Fibroblast of pulmonary artery (primary cell): ENCODE results near the gene ESPN.

Experiments used
- DNase-seq: peaks from one replicate; pipeline ENCODE4 v3.0.0-alpha.2; 2010; ENCODE audit warnings: low read depth
- H3K4me3 ChIP-seq: replicated peaks from 2 replicates; pipeline ENCODE4 v1.5.1; 2011; ENCODE audit warnings: low read depth, mild to moderate bottlenecking, control low read depth, low read length, moderate library complexity
- CTCF ChIP-seq: IDR thresholded peaks from 2 replicates; pipeline ENCODE4 v1.5.1; 2011; ENCODE audit warnings: mild to moderate bottlenecking, control low read depth, low read length, inconsistent platforms; ENCODE audit errors: missing control alignments

Gene ESPN

GRCh38 chr1:6481820-6482219, 57.2 kb downstream of the ESPN start:
- H3K4me3 ChIP-seq, result no peak overlapping the region
- no peak for DNase-seq
- TF ChIP-seq CTCF, result no peak

- no peak for DNase-seq
- H3K4me3 ChIP-seq, result no peak overlapping the region
- no peak for TF ChIP-seq CTCF
Observed at GRCh38 chr1:6483017-6483760, 58.6 kb downstream of the ESPN start.

GRCh38 chr1:6483761-6484117, 59.2 kb downstream of the ESPN start:
- TF ChIP-seq CTCF, result no peak
- no peak overlapping the region for H3K4me3 ChIP-seq
- no peak for DNase-seq

DNA sequence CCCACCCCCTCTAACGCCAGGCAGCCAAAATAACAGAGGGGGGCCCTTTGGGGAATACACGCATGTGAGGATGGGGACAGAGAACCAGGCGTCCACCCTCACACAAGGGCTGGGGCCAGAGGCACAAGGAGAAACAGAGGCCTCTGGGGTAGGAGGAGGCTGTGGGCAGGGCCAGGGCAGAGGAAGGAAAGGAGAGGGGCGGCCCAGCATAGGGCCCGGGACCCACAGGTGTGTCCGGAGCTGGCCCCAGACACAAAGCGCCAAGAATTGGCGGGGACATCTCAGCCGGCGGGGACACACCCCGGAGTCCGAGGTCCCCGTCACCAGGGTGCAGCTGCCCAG, 60.2 kb downstream of the ESPN start:
- no peak for DNase-seq
- H3K4me3 ChIP-seq, result peak overlapping the region; percentile 62
- no peak for TF ChIP-seq CTCF

DNA sequence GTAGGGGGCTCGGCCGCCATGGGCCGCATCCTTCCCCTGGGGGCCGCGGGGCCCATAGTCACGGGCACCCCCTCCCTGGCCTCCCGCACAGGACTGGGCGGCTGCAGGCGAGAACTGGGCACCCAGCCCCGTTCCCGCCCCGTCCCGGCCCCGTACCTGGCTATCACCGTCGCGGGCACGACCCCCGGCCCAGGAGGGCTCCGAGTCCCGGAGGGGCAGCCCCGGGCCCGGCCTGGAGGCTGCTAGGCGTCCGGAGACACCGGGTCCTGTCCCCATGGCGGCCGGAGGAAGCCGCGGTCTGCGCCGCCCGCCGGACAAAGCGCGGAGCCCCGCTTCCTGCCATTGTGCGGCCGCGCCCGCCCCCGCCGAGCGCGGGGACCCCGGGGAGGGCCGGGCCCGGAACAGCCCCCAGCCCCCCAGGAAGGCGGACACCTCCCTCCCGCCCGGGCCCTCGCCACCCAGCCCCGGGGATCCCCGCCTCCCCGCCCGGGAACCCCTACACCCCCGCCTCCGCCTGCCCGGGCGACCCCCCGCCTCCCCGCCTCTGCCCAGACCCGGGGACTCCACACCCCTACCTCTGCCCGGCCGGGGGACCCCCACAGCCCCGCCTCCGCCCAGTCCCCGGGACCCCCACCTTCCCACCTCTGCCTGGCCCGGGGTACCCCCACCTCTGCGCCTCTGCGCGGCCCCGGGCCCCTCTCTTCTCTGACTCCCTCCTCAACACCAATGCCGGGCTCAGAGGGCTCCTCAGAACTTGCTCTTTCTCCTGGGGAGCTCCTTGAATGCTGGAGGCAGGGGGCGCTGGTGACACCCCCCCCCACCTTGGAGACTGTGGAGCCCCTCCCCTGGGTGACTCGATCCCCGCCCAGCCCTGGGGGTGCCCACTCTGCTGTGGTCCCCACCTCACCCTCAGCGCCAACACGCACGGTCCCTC, 60.9 kb downstream of the ESPN start:
- no peak for DNase-seq
- no peak for TF ChIP-seq CTCF
- H3K4me3 ChIP-seq, result peak overlapping the region; percentile 62

GRCh38 chr1:6486433-6487011, 61.9 kb downstream of the ESPN start:
- peak; percentile 94 for TF ChIP-seq CTCF
- H3K4me3 ChIP-seq, result peak overlapping the region; percentile 62
- peak; percentile 86 for DNase-seq
